VCaP (cell line): ENCODE results near the gene CNTNAP4.
A peak's percentile ranks its signal among the peaks of the same experiment; 100 is the strongest.

ENCODE experiments used
- H3K27ac ChIP-seq: fragments of 450-650 bp; 2 replicates; pipeline ENCODE4 v1.5.1; 2017
- CTCF ChIP-seq: fragments of 450-650 bp; conservative IDR thresholded peaks from 2 replicates; pipeline ENCODE4 v1.5.1; 2017; ENCODE audit warnings: mild to moderate bottlenecking, moderate library complexity

Gene CNTNAP4

GRCh38 chr16:76309639-76310335 is 32.6 kb downstream of the CNTNAP4 start:
- no peak overlapping the region for H3K27ac ChIP-seq
- TF ChIP-seq CTCF: no peak

GRCh38 chr16:76311260-76311659 is 34.1 kb downstream of the CNTNAP4 start:
- no peak overlapping the region for H3K27ac ChIP-seq
- no peak for TF ChIP-seq CTCF

DNA sequence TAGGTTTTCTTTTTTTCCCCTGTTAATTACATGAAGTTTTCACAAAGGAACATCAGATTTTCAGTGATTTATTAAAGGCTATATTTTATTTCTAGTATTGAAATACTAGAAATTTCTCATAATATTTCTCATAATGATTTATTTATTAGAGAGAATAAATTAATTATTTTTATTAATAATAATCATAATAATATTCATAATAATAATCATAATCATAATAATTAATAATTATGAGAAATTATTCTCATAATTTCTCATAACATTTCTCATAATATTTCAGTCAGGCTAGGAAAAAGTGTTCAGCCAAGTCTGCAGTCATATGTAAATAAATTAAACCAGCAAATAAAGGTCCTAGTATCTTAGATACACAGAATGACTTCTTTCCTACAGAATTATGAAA is 41.4 kb downstream of the CNTNAP4 start:
- no peak for TF ChIP-seq CTCF
- no peak overlapping the region for H3K27ac ChIP-seq

GRCh38 chr16:76329106-76329505 is 51.9 kb downstream of the CNTNAP4 start:
- peak overlapping the region; percentile 61 for H3K27ac ChIP-seq
- TF ChIP-seq CTCF: no peak

DNA sequence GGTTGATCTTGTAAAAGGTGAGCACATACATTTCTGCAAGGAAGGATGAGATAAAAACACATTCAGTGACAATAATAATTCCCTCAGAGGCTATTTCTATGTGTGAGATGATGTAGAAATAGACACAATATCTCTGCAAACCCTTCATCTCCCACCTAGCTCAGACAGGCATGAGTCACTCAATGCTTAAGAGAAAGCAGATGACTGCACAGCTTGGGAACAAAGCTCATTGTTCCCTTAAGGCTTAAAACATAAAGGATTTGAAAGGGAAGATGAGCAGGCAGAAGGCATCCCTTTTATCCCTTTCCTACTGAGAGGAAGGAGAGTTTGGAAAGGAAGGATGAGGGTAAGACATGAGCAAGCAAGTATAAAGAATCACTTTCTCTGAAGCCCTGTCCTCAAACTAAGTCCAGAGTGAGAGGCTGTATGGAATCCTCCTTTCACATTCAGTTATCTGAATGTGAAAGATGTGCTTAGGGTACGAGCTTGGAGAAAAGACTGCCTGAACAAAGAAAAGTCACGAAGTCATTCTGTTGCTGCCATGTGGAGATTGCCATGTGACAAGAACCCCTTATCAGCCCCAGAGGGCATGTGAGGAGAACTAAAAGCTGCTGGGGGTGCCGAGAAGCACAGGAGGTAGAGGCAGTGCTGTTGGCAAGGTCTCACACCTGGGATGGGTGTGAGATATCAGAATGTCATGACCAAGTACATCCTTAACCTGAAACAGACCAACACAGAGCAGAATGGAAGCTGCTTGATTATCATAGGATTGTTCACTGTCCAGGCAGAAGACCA is 58.2 kb downstream of the CNTNAP4 start:
- H3K27ac ChIP-seq: no peak overlapping the region
- TF ChIP-seq CTCF: no peak

- TF ChIP-seq CTCF: no peak
- H3K27ac ChIP-seq: no peak overlapping the region
These were observed 58.9 kb downstream of the CNTNAP4 start for GRCh38 chr16:76336112-76336511.

- no peak for TF ChIP-seq CTCF
- H3K27ac ChIP-seq: no peak overlapping the region
These were observed 61.3 kb downstream of the CNTNAP4 start for GRCh38 chr16:76338472-76338871.
